Mesodermal cell (in vitro differentiated cells): ENCODE results near the gene NFIX.

ENCODE experiments used
- H3K27ac ChIP-seq: 2 replicates; pipeline ENCODE4 v1.7.0; 2013; ENCODE audit warnings: mild to moderate bottlenecking, low read depth, low read length, moderate library complexity; ENCODE audit not compliant: severe bottlenecking
- H3K36me3 ChIP-seq: 2 replicates; pipeline ENCODE4 v1.7.1; 2013; ENCODE audit warnings: mild to moderate bottlenecking, low read length, moderate library complexity; ENCODE audit not compliant: control insufficient read depth, insufficient read depth
- H3K4me1 ChIP-seq: one replicate; pipeline ENCODE4 v1.7.1; 2013; ENCODE audit warnings: mild to moderate bottlenecking, low read length; ENCODE audit not compliant: insufficient read depth, control insufficient read depth, poor library complexity, severe bottlenecking
- H3K4me3 ChIP-seq: 2 replicates; pipeline ENCODE4 v1.7.0; 2013; ENCODE audit warnings: low read length, control low read depth, mild to moderate bottlenecking; ENCODE audit not compliant: insufficient read depth, poor library complexity, severe bottlenecking; ENCODE audit errors: extremely low read depth
- H3K9me3 ChIP-seq: 2 replicates; pipeline ENCODE4 v1.7.1; 2013; ENCODE audit warnings: mild to moderate bottlenecking, low read length, moderate library complexity; ENCODE audit not compliant: control insufficient read depth
- WGBS, 2 experiments: methylation state at CpG; one replicate each; pipeline ENCODE4 v1.1.5; 2013; ENCODE audit warnings: missing lambda C conversion rate in 2 of 2; ENCODE audit not compliant: insufficient coverage in 2 of 2; 5-methylcytosine and 5-hydroxymethylcytosine counted together

Gene NFIX

GRCh38 chr19:13010992-13011652 lies 15.8 kb downstream of the NFIX start:
- Histone ChIP-seq H3K27ac (no peak overlapping the region), H3K4me3 (no peak overlapping the region), H3K9me3 (peaks cover 5% of the 10 kb centered on the region), H3K36me3 (no peaks in the 10 kb centered on the region), H3K4me1 (peaks cover 18% of the 10 kb centered on the region)
- 4 to 6% methylated on average over 14 to 16 of the region's 39 CpGs for WGBS, 2 experiments

- Histone ChIP-seq H3K27ac (no peak overlapping the region), H3K36me3 (no peaks in the 10 kb centered on the region), H3K4me1 (peaks cover 21% of the 10 kb centered on the region), H3K4me3 (no peak overlapping the region), H3K9me3 (peaks cover 5% of the 10 kb centered on the region)
- WGBS, 2 experiments: 4 to 5% methylated on average over 51 to 52 of the region's 54 CpGs
These were observed 16.5 kb downstream of the NFIX start for GRCh38 chr19:13011653-13012389.

- Histone ChIP-seq H3K36me3 (no peaks in the 10 kb centered on the region), H3K4me1 (peaks cover 21% of the 10 kb centered on the region), H3K4me3 (no peak overlapping the region), H3K27ac (no peak overlapping the region), H3K9me3 (peaks cover 5% of the 10 kb centered on the region)
- 5 to 6% methylated on average over 16 to 18 of the region's 23 CpGs for WGBS, 2 experiments
These were observed 17.1 kb downstream of the NFIX start for GRCh38 chr19:13012390-13012689.

- no peak overlapping the region for H3K4me3 ChIP-seq
- H3K4me1 ChIP-seq: peaks cover 21% of the 10 kb centered on the region
- peaks cover 5% of the 10 kb centered on the region for H3K9me3 ChIP-seq
- H3K27ac ChIP-seq: no peak overlapping the region
- WGBS, 2 experiments: 2% methylated on average over 31 to 34 of the region's 52 CpGs
- no peaks in the 10 kb centered on the region for H3K36me3 ChIP-seq
These were observed 17.7 kb downstream of the NFIX start for GRCh38 chr19:13012690-13013608.

GRCh38 chr19:13013649-13014048 lies 18.4 kb downstream of the NFIX start:
- Histone ChIP-seq H3K4me1 (peaks cover 21% of the 10 kb centered on the region), H3K36me3 (no peaks in the 10 kb centered on the region), H3K27ac (no peak overlapping the region), H3K9me3 (peaks cover 5% of the 10 kb centered on the region), H3K4me3 (no peak overlapping the region)
- WGBS, 2 experiments: 1 to 5% methylated on average over 16 to 20 of the region's 20 CpGs

- Histone ChIP-seq H3K36me3 (no peaks in the 10 kb centered on the region), H3K4me1 (peaks cover 21% of the 10 kb centered on the region), H3K9me3 (peaks cover 5% of the 10 kb centered on the region), H3K4me3 (no peak overlapping the region), H3K27ac (no peak overlapping the region)
- 2 to 4% methylated on average over 13 to 16 of the region's 35 CpGs for WGBS, 2 experiments
These were observed 19.0 kb downstream of the NFIX start for GRCh38 chr19:13014101-13014920.

- no peak overlapping the region for H3K27ac ChIP-seq
- 0 to 5% methylated on average over 2 of the region's 4 CpGs for WGBS, 2 experiments
- no peak overlapping the region for H3K4me3 ChIP-seq
- peaks cover 21% of the 10 kb centered on the region for H3K4me1 ChIP-seq
- H3K9me3 ChIP-seq: peaks cover 5% of the 10 kb centered on the region
- H3K36me3 ChIP-seq: no peaks in the 10 kb centered on the region
These were observed 19.6 kb downstream of the NFIX start for GRCh38 chr19:13014921-13015280.

GRCh38 chr19:13015361-13016223 lies 20.3 kb downstream of the NFIX start:
- Histone ChIP-seq H3K36me3 (no peaks in the 10 kb centered on the region), H3K4me3 (no peak overlapping the region), H3K9me3 (peaks cover 5% of the 10 kb centered on the region), H3K4me1 (peaks cover 21% of the 10 kb centered on the region), H3K27ac (no peak overlapping the region)
- WGBS, 2 experiments: 0% methylated on average over 1 to 2 of the region's 12 CpGs

GRCh38 chr19:13016245-13016627 lies 21.0 kb downstream of the NFIX start:
- peaks cover 5% of the 10 kb centered on the region for H3K9me3 ChIP-seq
- no peaks in the 10 kb centered on the region for H3K36me3 ChIP-seq
- H3K4me3 ChIP-seq: no peak overlapping the region
- 6 to 10% methylated on average over 2 to 3 of the region's 7 CpGs for WGBS, 2 experiments
- peaks cover 21% of the 10 kb centered on the region for H3K4me1 ChIP-seq
- no peak overlapping the region for H3K27ac ChIP-seq
